ENCODE data around the gene EIF4G3.

The EIF4G3 gene

DNA sequence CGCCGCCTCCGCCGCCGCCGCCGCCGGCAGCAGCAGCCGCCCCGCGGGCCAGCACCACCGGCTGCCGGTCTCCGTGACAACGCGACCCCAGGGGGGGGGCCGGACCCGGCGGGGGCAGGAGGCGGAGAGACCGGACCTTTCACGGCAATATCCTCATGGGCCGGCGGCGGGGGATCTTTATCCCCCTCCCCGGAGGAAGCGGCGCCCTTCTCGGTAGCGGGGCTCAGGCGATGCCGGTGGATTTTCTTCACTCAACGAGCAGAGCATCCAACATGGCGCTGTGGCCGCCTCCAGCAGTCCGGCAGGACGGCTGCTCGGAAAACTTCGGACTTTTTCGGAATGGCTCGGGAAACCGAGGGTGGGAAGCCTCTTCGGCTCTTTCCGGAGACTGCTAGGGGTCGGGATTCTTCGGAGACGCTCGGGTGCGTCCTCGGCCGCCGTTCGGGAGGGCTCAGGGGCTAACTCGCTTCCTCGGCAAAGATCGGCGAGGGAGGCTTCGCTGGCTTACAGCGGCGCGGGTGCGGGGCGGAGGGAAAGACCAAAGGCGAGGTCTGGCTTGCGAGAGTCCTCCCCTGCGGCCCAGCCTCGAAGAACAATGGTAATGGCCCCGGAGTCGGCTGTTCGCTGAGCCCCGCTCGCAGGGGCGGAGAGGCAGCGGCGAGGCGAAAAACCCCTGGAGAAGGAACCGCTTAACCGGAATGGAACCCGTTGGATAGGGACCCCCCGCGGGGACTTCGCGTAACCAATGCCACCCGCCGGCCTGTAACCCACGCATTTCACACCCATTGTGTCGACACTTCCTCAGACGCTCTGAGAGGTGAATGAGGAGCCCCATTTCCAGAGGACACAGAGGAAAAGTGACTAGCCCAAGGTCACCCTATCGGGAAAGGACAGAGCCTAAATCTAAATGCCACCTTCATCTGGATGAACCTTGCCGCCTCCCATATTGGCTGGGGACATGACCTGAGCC lies at the start of gene EIF4G3:
Gene EIF4G3, minus strand, starts transcription at position 312 of the 970 bp plus-strand sequence. CDS start 174,155 bp downstream, outside the sequence.
- peak within 1 kb of the TSS; percentile 77 for H3K4me3 ChIP-seq (ENCODE audit: low read depth, low read length)
- in situ Hi-C loops (cut with HindIII; ENCODE audit: low sequenced_read_pairs): no loop called here
- peak; percentile 98 for DNase-seq (ENCODE audit: low read depth, low spot score)
- TF ChIP-seq CTCF (IDR thresholded peaks at IDR 0.05; ENCODE audit: low read depth, low read length): no peak

DNA sequence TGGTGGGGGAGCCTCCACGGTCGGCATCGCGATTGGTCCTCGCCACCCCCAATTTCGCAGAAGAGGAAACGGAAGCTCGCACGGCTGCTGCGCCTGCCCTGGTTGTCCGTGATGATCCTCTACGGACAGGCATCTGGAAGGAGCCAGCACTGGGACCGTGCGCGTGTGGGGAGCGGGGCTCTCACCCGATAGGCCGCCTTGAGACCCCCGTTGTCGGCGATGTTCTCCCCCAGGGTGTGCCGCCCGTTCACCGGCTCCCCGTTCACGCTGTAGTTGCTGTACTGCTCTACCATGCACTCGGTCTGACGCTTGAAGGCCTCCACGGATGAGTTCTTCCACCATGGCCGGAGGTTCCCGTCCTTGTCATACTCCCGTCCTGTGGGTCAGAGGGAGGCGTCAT lies 48.4 kb upstream of the EIF4G3 start:
- DNase-seq (ENCODE audit: low read depth, low spot score): no peak
- TF ChIP-seq CTCF (IDR thresholded peaks at IDR 0.05; ENCODE audit: low read depth, low read length): no peak
- in situ Hi-C loops (cut with HindIII; ENCODE audit: low sequenced_read_pairs): loop anchor here (25.0 kb wide), 1 partner anchor 112 kb away; no protein-coding TSS in a partner anchor
- H3K4me3 ChIP-seq (ENCODE audit: low read depth, low read length): no peak overlapping the region

DNA sequence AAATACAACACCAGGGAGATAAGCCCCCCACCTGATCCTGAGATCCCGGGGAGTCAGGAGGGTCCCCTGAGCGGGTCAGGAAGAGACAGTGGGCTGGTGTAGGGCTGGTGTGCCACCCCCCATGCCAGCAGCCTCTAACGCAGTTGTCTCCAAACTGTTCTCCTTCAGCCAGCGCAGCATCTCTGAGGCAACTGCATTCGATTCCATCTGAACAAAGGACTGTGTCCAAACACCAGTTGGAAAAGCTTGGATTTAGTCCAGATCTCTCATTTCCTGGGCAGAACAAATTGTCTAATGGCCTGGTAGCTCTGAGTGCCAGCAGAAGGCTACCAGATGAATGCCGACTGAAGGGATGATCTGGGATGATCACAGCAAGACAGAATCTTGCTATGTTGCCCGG lies 44.1 kb upstream of the EIF4G3 start:
- TF ChIP-seq CTCF (IDR thresholded peaks at IDR 0.05; ENCODE audit: low read depth, low read length): no peak
- peak; percentile 21 for DNase-seq (ENCODE audit: low read depth, low spot score)
- in situ Hi-C loops (cut with HindIII; ENCODE audit: low sequenced_read_pairs): no loop called here
- no peak overlapping the region for H3K4me3 ChIP-seq (ENCODE audit: low read depth, low read length)

- no peak for DNase-seq (ENCODE audit: low read depth, low spot score)
- TF ChIP-seq CTCF (IDR thresholded peaks at IDR 0.05; ENCODE audit: low read depth, low read length): no peak
- in situ Hi-C loops (cut with HindIII; ENCODE audit: low sequenced_read_pairs): no loop called here
- no peak overlapping the region for H3K4me3 ChIP-seq (ENCODE audit: low read depth, low read length)
These were observed 43.0 kb upstream of the EIF4G3 start for GRCh38 chr1:21219674-21220073.

DNA sequence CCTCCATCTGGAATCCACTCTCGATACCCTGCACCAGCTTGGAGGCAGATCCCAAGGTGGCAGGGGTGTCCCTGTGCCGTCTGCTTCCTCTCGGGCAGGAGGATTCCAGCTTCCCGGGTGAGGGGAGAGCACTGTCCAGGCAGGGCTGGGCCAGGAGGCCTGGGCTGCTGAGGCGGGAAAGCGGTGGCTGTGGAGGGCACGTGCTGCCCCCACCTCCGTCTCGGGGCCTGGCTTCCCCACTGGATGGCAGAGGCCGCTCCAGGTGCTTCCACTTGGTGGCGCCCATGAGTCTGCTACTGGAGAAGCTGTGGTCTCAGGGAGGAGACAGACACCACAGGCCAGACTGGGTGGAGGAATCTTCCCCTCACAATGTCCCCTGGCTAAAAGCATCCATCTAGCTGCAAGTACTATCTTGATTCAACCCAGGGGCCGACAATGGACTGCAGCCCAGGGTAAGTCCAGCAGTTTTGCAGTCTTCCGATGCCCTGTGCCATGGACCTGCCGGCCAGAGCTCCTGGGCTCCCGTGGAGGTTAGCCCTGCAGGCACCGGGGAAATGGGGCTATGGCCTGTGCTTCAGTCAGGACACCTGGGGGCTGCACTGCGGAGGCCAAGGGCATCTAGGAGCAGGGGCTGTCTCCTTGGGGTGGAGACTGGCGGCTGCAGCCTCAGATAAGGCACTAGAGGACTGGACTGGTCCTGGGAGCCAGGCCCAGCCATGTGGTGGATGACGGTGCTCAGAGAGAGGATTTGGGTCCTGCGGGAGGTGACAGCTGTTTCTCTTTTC lies 41.3 kb upstream of the EIF4G3 start:
- TF ChIP-seq CTCF (IDR thresholded peaks at IDR 0.05; ENCODE audit: low read depth, low read length): peak; percentile 61
- in situ Hi-C loops (cut with HindIII; ENCODE audit: low sequenced_read_pairs): no loop called here
- H3K4me3 ChIP-seq (ENCODE audit: low read depth, low read length): no peak overlapping the region
- DNase-seq (ENCODE audit: low read depth, low spot score): no peak
